ENCODE measurements around the gene RPL38. TPM values are rescaled to one million over a fixed set of nuclear protein-coding genes. Genes with fewer than 3 reads are reported as not detected.

The RPL38 gene
- 4,876 TPM for total RNA-seq

GRCh38 chr17:74203439-74204240, at the start of gene RPL38:
TSS of gene RPL38 (plus strand) at chr17:74203678. CDS start at chr17:74203956, 278 bp downstream.
- peaks cover 18 to 27% (median 21%) of the 10 kb centered on the region in 3 donors for H3K36me3 ChIP-seq (ENCODE audit: control insufficient read depth in 3 of 3, insufficient read depth in 3 of 3, low read length in 3 of 3)
- H3K27ac ChIP-seq (ENCODE audit: low read depth, low read length): peak within 1 kb of the TSS; percentile 84
- H3K27me3 ChIP-seq (ENCODE audit: control insufficient read depth in 3 of 3, insufficient read depth in 3 of 3, low read length in 3 of 3): peaks cover 10 to 30% (median 16%) of the 10 kb centered on the region in 3 donors
- peaks cover 30 to 48% (median 31%) of the 10 kb centered on the region in 3 donors for H3K4me1 ChIP-seq (ENCODE audit: control insufficient read depth in 3 of 3, insufficient read depth in 3 of 3, low read length in 3 of 3)
- no peaks in the 10 kb centered on the region for H3K9me3 ChIP-seq (ENCODE audit: control insufficient read depth in 3 of 3, low read length in 3 of 3)
- H3K9ac ChIP-seq (ENCODE audit: low read depth in 1 of 3, low read length in 3 of 3): peak within 1 kb of the TSS; percentile 91 to 97 (median 93)
- H3K4me3 ChIP-seq (ENCODE audit: low read length in 3 of 3): peak within 1 kb of the TSS; percentile 79 to 95 (median 84)

GRCh38 chr17:74153821-74154430, 49.6 kb upstream of the RPL38 start:
- H3K9ac ChIP-seq (ENCODE audit: low read depth in 1 of 3, low read length in 3 of 3): no peak overlapping the region
- no peaks in the 10 kb centered on the region for H3K4me1 ChIP-seq (ENCODE audit: control insufficient read depth in 3 of 3, insufficient read depth in 3 of 3, low read length in 3 of 3)
- H3K27me3 ChIP-seq (ENCODE audit: control insufficient read depth in 3 of 3, insufficient read depth in 3 of 3, low read length in 3 of 3): peaks cover 7 to 49% (median 10%) of the 10 kb centered on the region in 3 donors
- peaks cover 0 to 4% (median 0%) of the 10 kb centered on the region in 3 donors for H3K9me3 ChIP-seq (ENCODE audit: control insufficient read depth in 3 of 3, low read length in 3 of 3)
- no peaks in the 10 kb centered on the region for H3K36me3 ChIP-seq (ENCODE audit: control insufficient read depth in 3 of 3, insufficient read depth in 3 of 3, low read length in 3 of 3)
- H3K4me3 ChIP-seq (ENCODE audit: low read length in 3 of 3): no peak overlapping the region
- H3K27ac ChIP-seq (ENCODE audit: low read depth, low read length): no peak overlapping the region

GRCh38 chr17:74156878-74157277, 46.6 kb upstream of the RPL38 start:
- H3K27me3 ChIP-seq (ENCODE audit: control insufficient read depth in 3 of 3, insufficient read depth in 3 of 3, low read length in 3 of 3): peaks cover 19 to 56% (median 29%) of the 10 kb centered on the region in 3 donors
- H3K27ac ChIP-seq (ENCODE audit: low read depth, low read length): no peak overlapping the region
- no peaks in the 10 kb centered on the region for H3K36me3 ChIP-seq (ENCODE audit: control insufficient read depth in 3 of 3, insufficient read depth in 3 of 3, low read length in 3 of 3)
- H3K4me3 ChIP-seq (ENCODE audit: low read length in 3 of 3): no peak overlapping the region
- H3K9ac ChIP-seq (ENCODE audit: low read depth in 1 of 3, low read length in 3 of 3): no peak overlapping the region
- peaks cover 0 to 4% (median 0%) of the 10 kb centered on the region in 3 donors for H3K9me3 ChIP-seq (ENCODE audit: control insufficient read depth in 3 of 3, low read length in 3 of 3)
- H3K4me1 ChIP-seq (ENCODE audit: control insufficient read depth in 3 of 3, insufficient read depth in 3 of 3, low read length in 3 of 3): no peaks in the 10 kb centered on the region

GRCh38 chr17:74157366-74157765, 46.1 kb upstream of the RPL38 start:
- Histone ChIP-seq H3K9ac (ENCODE audit: low read depth in 1 of 3, low read length in 3 of 3) (no peak overlapping the region), H3K27ac (ENCODE audit: low read depth, low read length) (no peak overlapping the region), H3K36me3 (ENCODE audit: control insufficient read depth in 3 of 3, insufficient read depth in 3 of 3, low read length in 3 of 3) (no peaks in the 10 kb centered on the region), H3K27me3 (ENCODE audit: control insufficient read depth in 3 of 3, insufficient read depth in 3 of 3, low read length in 3 of 3) (peaks cover 19 to 54% (median 29%) of the 10 kb centered on the region in 3 donors), H3K4me3 (ENCODE audit: low read length in 3 of 3) (no peak overlapping the region), H3K4me1 (ENCODE audit: control insufficient read depth in 3 of 3, insufficient read depth in 3 of 3, low read length in 3 of 3) (no peaks in the 10 kb centered on the region), H3K9me3 (ENCODE audit: control insufficient read depth in 3 of 3, low read length in 3 of 3) (peaks cover 0 to 4% (median 0%) of the 10 kb centered on the region in 3 donors)

GRCh38 chr17:74158761-74159160, 44.7 kb upstream of the RPL38 start:
- Histone ChIP-seq H3K27ac (ENCODE audit: low read depth, low read length) (no peak overlapping the region), H3K9ac (ENCODE audit: low read depth in 1 of 3, low read length in 3 of 3) (no peak overlapping the region), H3K4me1 (ENCODE audit: control insufficient read depth in 3 of 3, insufficient read depth in 3 of 3, low read length in 3 of 3) (peaks cover 0 to 5% (median 3%) of the 10 kb centered on the region in 3 donors), H3K9me3 (ENCODE audit: control insufficient read depth in 3 of 3, low read length in 3 of 3) (peaks cover 0 to 4% (median 0%) of the 10 kb centered on the region in 3 donors), H3K4me3 (ENCODE audit: low read length in 3 of 3) (no peak overlapping the region), H3K36me3 (ENCODE audit: control insufficient read depth in 3 of 3, insufficient read depth in 3 of 3, low read length in 3 of 3) (no peaks in the 10 kb centered on the region), H3K27me3 (ENCODE audit: control insufficient read depth in 3 of 3, insufficient read depth in 3 of 3, low read length in 3 of 3) (peaks cover 23 to 43% (median 27%) of the 10 kb centered on the region in 3 donors)

GRCh38 chr17:74159226-74159840, 44.1 kb upstream of the RPL38 start:
- Histone ChIP-seq H3K27me3 (ENCODE audit: control insufficient read depth in 3 of 3, insufficient read depth in 3 of 3, low read length in 3 of 3) (peaks cover 26 to 40% (median 29%) of the 10 kb centered on the region in 3 donors), H3K4me1 (ENCODE audit: control insufficient read depth in 3 of 3, insufficient read depth in 3 of 3, low read length in 3 of 3) (peaks cover 0 to 5% (median 3%) of the 10 kb centered on the region in 3 donors)

GRCh38 chr17:74160656-74161502, 42.6 kb upstream of the RPL38 start:
- no peak overlapping the region for H3K27ac ChIP-seq (ENCODE audit: low read depth, low read length)
- no peak overlapping the region for H3K9ac ChIP-seq (ENCODE audit: low read depth in 1 of 3, low read length in 3 of 3)
- peaks cover 0 to 4% (median 0%) of the 10 kb centered on the region in 3 donors for H3K9me3 ChIP-seq (ENCODE audit: control insufficient read depth in 3 of 3, low read length in 3 of 3)
- no peaks in the 10 kb centered on the region for H3K36me3 ChIP-seq (ENCODE audit: control insufficient read depth in 3 of 3, insufficient read depth in 3 of 3, low read length in 3 of 3)
- peaks cover 26 to 37% (median 28%) of the 10 kb centered on the region in 3 donors for H3K27me3 ChIP-seq (ENCODE audit: control insufficient read depth in 3 of 3, insufficient read depth in 3 of 3, low read length in 3 of 3)
- H3K4me1 ChIP-seq (ENCODE audit: control insufficient read depth in 3 of 3, insufficient read depth in 3 of 3, low read length in 3 of 3): peaks cover 0 to 5% (median 3%) of the 10 kb centered on the region in 3 donors
- H3K4me3 ChIP-seq (ENCODE audit: low read length in 3 of 3): no peak overlapping the region

More at GRCh38 chr17:74159226-74159840, 44.1 kb upstream of the RPL38 start:
- Histone ChIP-seq H3K9ac (ENCODE audit: low read depth in 1 of 3, low read length in 3 of 3) (no peak overlapping the region), H3K9me3 (ENCODE audit: control insufficient read depth in 3 of 3, low read length in 3 of 3) (peaks cover 0 to 4% (median 0%) of the 10 kb centered on the region in 3 donors), H3K36me3 (ENCODE audit: control insufficient read depth in 3 of 3, insufficient read depth in 3 of 3, low read length in 3 of 3) (no peaks in the 10 kb centered on the region), H3K4me3 (ENCODE audit: low read length in 3 of 3) (no peak overlapping the region), H3K27ac (ENCODE audit: low read depth, low read length) (no peak overlapping the region)

GRCh38 chr17:74161503-74161875, 42.0 kb upstream of the RPL38 start:
- Histone ChIP-seq H3K4me3 (ENCODE audit: low read length in 3 of 3) (no peak overlapping the region), H3K27me3 (ENCODE audit: control insufficient read depth in 3 of 3, insufficient read depth in 3 of 3, low read length in 3 of 3) (peaks cover 25 to 39% (median 26%) of the 10 kb centered on the region in 3 donors), H3K9ac (ENCODE audit: low read depth in 1 of 3, low read length in 3 of 3) (no peak overlapping the region), H3K9me3 (ENCODE audit: control insufficient read depth in 3 of 3, low read length in 3 of 3) (peaks cover 0 to 4% (median 0%) of the 10 kb centered on the region in 3 donors), H3K36me3 (ENCODE audit: control insufficient read depth in 3 of 3, insufficient read depth in 3 of 3, low read length in 3 of 3) (no peaks in the 10 kb centered on the region), H3K4me1 (ENCODE audit: control insufficient read depth in 3 of 3, insufficient read depth in 3 of 3, low read length in 3 of 3) (peaks cover 0 to 5% (median 3%) of the 10 kb centered on the region in 3 donors), H3K27ac (ENCODE audit: low read depth, low read length) (no peak overlapping the region)

GRCh38 chr17:74163271-74163821, 40.1 kb upstream of the RPL38 start:
- H3K4me1 ChIP-seq (ENCODE audit: control insufficient read depth in 3 of 3, insufficient read depth in 3 of 3, low read length in 3 of 3): peaks cover 0 to 5% (median 3%) of the 10 kb centered on the region in 3 donors
- H3K9me3 ChIP-seq (ENCODE audit: control insufficient read depth in 3 of 3, low read length in 3 of 3): no peaks in the 10 kb centered on the region
- H3K27ac ChIP-seq (ENCODE audit: low read depth, low read length): no peak overlapping the region
- no peaks in the 10 kb centered on the region for H3K36me3 ChIP-seq (ENCODE audit: control insufficient read depth in 3 of 3, insufficient read depth in 3 of 3, low read length in 3 of 3)
- no peak overlapping the region for H3K4me3 ChIP-seq (ENCODE audit: low read length in 3 of 3)
- H3K27me3 ChIP-seq (ENCODE audit: control insufficient read depth in 3 of 3, insufficient read depth in 3 of 3, low read length in 3 of 3): peaks cover 23 to 33% (median 25%) of the 10 kb centered on the region in 3 donors
- H3K9ac ChIP-seq (ENCODE audit: low read depth in 1 of 3, low read length in 3 of 3): no peak overlapping the region
